HCT116 (cell line): ENCODE measurements around the gene LRP11. TPM values are rescaled to one million over a fixed set of nuclear protein-coding genes. Genes with fewer than 3 reads are reported as not detected.

Source experiments
- ATAC-seq: fragments of 200-7000 bp; cut with Tn5 transposase; 2 replicates; pipeline ENCODE4 v1.9.1; 2020; ENCODE audit warnings: mild to moderate bottlenecking, moderate library complexity
- BruUV-seq: library from RNA; stranded (reverse); fragments of 400-500 nt; replicated peaks from 2 replicates; lab custom pipeline; 2021; lab: Mats Ljungman, UMichigan
- CTCF ChIA-PET: fragments of 300-600 bp; sonication (Branson Sonifier 250); formaldehyde crosslinking; loops from one replicate; lab custom pipeline; 2021; ENCODE audit warnings: antibody characterized with exemption; lab: Charles Lee
- POLR2A ChIA-PET: fragments of 300-600, 350-600 bp; sonication (Branson Sonifier 250); formaldehyde crosslinking; loops from one replicate; lab custom pipeline; 2021; ENCODE audit warnings: antibody characterized with exemption; lab: Charles Lee
- RAD21 ChIA-PET, 2 experiments: fragments of 300-600 bp; sonication (Branson Sonifier 250); formaldehyde crosslinking; loops; one replicate each; lab custom pipeline; 2023; ENCODE audit warnings: low total read pairs in 2 of 2; ENCODE audit not compliant: uncharacterized antibody in 2 of 2, unreplicated experiment in 2 of 2, low non-redundant PET in 1 of 2; lab: Charles Lee
- DNase-seq: peaks from one replicate; pipeline ENCODE4 v3.0.0-alpha.2; 2010; ENCODE audit warnings: low read depth, low spot score
- H2AFZ ChIP-seq: fragments of 200-600 bp; shearing (Covaris generic), sonication (generic); 2 replicates; pipeline ENCODE4 v1.6.1; 2017; ENCODE audit warnings: low read depth, mixed run types, mixed read lengths, antibody characterized with exemption, low read length; ENCODE audit not compliant: poor library complexity, severe bottlenecking
- H3K27ac ChIP-seq: 2 replicates; pipeline ENCODE4 v1.5.1; 2012; ENCODE audit warnings: low read depth, low read length
- H3K27me3 ChIP-seq: fragments of 200-600 bp; sonication (generic); 2 replicates; pipeline ENCODE4 v1.6.1; 2016; ENCODE audit warnings: mixed run types, low read length, mixed read lengths; ENCODE audit not compliant: insufficient read depth
- H3K36me3 ChIP-seq, 2 experiments: fragments of 200-500 bp in 1 of 2; fragments of 200-600 bp in 1 of 2; sonication (Bioruptor generic) in 1 of 2; sonication (generic) in 1 of 2; 2 replicates each; pipeline versions ENCODE4 v1.5.1 to v1.6.1; 2014 to 2016; ENCODE audit warnings: low read length in 2 of 2, inconsistent platforms in 1 of 2, mixed read lengths in 1 of 2, mixed run types in 1 of 2; ENCODE audit not compliant: insufficient read depth in 2 of 2, control insufficient read depth in 1 of 2
- H3K4me1 ChIP-seq, 2 experiments: fragments of 200-600 bp in 1 of 2; sonication (generic) in 1 of 2; 2 replicates each; pipeline versions ENCODE4 v1.5.1 to v1.6.1; 2012 to 2017; ENCODE audit warnings: low read length in 2 of 2, inconsistent platforms in 1 of 2, mild to moderate bottlenecking in 1 of 2, mixed read lengths in 1 of 2, mixed run types in 1 of 2, moderate library complexity in 1 of 2; ENCODE audit not compliant: insufficient read depth in 2 of 2, control insufficient read depth in 1 of 2
- H3K4me2 ChIP-seq: fragments of 200-600 bp; sonication (generic); 2 replicates; pipeline ENCODE4 v1.6.1; 2017; ENCODE audit warnings: mixed run types, low read length, mixed read lengths
- H3K4me3 ChIP-seq, 2 experiments: fragments of 200-600 bp in 1 of 2; sonication (generic) in 1 of 2; replicated peaks in 1 of 2; 2 replicates each; pipeline ENCODE4 v1.5.1; 2011 to 2016; ENCODE audit warnings: low read length in 2 of 2, control low read depth in 1 of 2, low read depth in 1 of 2, mild to moderate bottlenecking in 1 of 2, mixed read lengths in 1 of 2, mixed run types in 1 of 2
- H3K79me2 ChIP-seq: fragments of 200-600 bp; sonication (generic); 2 replicates; pipeline ENCODE4 v1.6.1; 2017; ENCODE audit warnings: mild to moderate bottlenecking, mixed run types, low read length, moderate library complexity, mixed read lengths; ENCODE audit not compliant: insufficient read depth
- H3K9ac ChIP-seq: fragments of 200-600 bp; sonication (generic); 2 replicates; pipeline ENCODE4 v1.6.1; 2016; ENCODE audit warnings: low read length, mixed read lengths
- H3K9me2 ChIP-seq: fragments of 200-600 bp; sonication (generic), shearing (Covaris generic); 2 replicates; pipeline ENCODE4 v1.6.1; 2017; ENCODE audit warnings: mixed run types, mild to moderate bottlenecking, moderate library complexity; ENCODE audit not compliant: insufficient read depth
- H3K9me3 ChIP-seq, 2 experiments: fragments of 200-500 bp in 1 of 2; fragments of 200-600 bp in 1 of 2; sonication (Bioruptor generic) in 1 of 2; sonication (generic) in 1 of 2; 2 replicates each; pipeline ENCODE4 v1.6.1; 2014 to 2017; ENCODE audit warnings: low read length in 2 of 2, mixed read lengths in 2 of 2, inconsistent platforms in 1 of 2, low read depth in 1 of 2, mild to moderate bottlenecking in 1 of 2, mixed run types in 1 of 2, moderate library complexity in 1 of 2; ENCODE audit not compliant: control insufficient read depth in 1 of 2, insufficient read depth in 1 of 2
- H4K20me1 ChIP-seq: fragments of 200-600 bp; sonication (generic), shearing (Covaris generic); 2 replicates; pipeline ENCODE4 v1.6.1; 2017; ENCODE audit warnings: mixed run types, mild to moderate bottlenecking, moderate library complexity; ENCODE audit not compliant: insufficient read depth
- ATF3 ChIP-seq: IDR thresholded peaks from 2 replicates; pipeline ENCODE4 v1.6.1; 2012
- ELF1 ChIP-seq: IDR thresholded peaks from 2 replicates; pipeline ENCODE4 v1.6.1; 2012; ENCODE audit warnings: low read depth, borderline replicate concordance
- EZH2 ChIP-seq: fragments of 200-600 bp; sonication (generic); IDR thresholded peaks from 2 replicates; pipeline ENCODE4 v1.6.1; 2017; ENCODE audit warnings: antibody characterized with exemption, mixed run types
- EZH2phosphoT487 ChIP-seq: fragments of 200-600 bp; IDR thresholded peaks from 2 replicates; pipeline ENCODE4 v1.6.1; 2018; ENCODE audit warnings: antibody characterized with exemption, borderline replicate concordance
- FOSL1 ChIP-seq: IDR thresholded peaks from 2 replicates; pipeline ENCODE4 v1.6.1; 2012; ENCODE audit warnings: low read depth
- RAD21 ChIP-seq: IDR thresholded peaks from 2 replicates; pipeline ENCODE4 v1.6.1; 2012; ENCODE audit warnings: low read depth, mild to moderate bottlenecking
- ZFX ChIP-seq: fragments of 450-650 bp; IDR thresholded peaks from 2 replicates; pipeline ENCODE4 v1.6.1; 2017
- intact Hi-C: fragments of 100-400 bp; cut with micrococcal nuclease; formaldehyde crosslinking; loops from 2 replicates; pipeline ENCODE4 v1.10.0; 2022
- total RNA-seq: library from RNA; stranded (reverse); gene quantifications from one replicate; pipeline ENCODE4 v1.2.1, GENCODE V29; 2021; ENCODE audit not compliant: unreplicated experiment

Gene LRP11
- total RNA-seq, 1 experiment from 2014 or later: 27.8 TPM

- H3K4me3 ChIP-seq: no peak overlapping the region
- TF ChIP-seq EZH2 (no peak), RAD21 (no peak), ZFX (no peak)
- TF ChIP-seq, all 23 proteins: peak for 0
- ATAC-seq: no peak
- Histone ChIP-seq H3K9ac (no peak overlapping the region), H3K36me3 (no peaks in the 10 kb centered on the region), H3K27ac (no peak overlapping the region), H3K27me3 (no peaks in the 10 kb centered on the region), H3K9me3 (no peaks in the 10 kb centered on the region; a peak in 1 of 4 replicates), H2AFZ (no peak overlapping the region), H3K9me2 (no peaks in the 10 kb centered on the region), H3K4me2 (no peak overlapping the region), H3K79me2 (no peaks in the 10 kb centered on the region), H4K20me1 (no peaks in the 10 kb centered on the region), H3K4me1 (peaks cover 0 to 14% of the 10 kb centered on the region in 2 experiments; a peak in 2 of 4 replicates)
- RAD21 ChIA-PET: no interaction called here
- POLR2A ChIA-PET: no interaction called here
- CTCF ChIA-PET: no interaction called here
- BruUV-seq: no TSS peak
- intact Hi-C loops: no loop called here
- no peak for DNase-seq
These were observed 8.1 kb upstream of the LRP11 start for GRCh38 chr6:149872233-149872632.

GRCh38 chr6:149871182-149871581 is 7.0 kb upstream of the LRP11 start:
- no peak for ATAC-seq
- intact Hi-C loops: no loop called here
- H3K4me1 ChIP-seq: peaks cover 0 to 14% of the 10 kb centered on the region in 2 experiments; a peak in 2 of 4 replicates
- no TSS peak for BruUV-seq
- no peaks in the 10 kb centered on the region; a peak in 1 of 4 replicates for H3K9me3 ChIP-seq
- H3K79me2 ChIP-seq: no peaks in the 10 kb centered on the region
- no peak overlapping the region for H3K9ac ChIP-seq
- H2AFZ ChIP-seq: no peak overlapping the region
- H3K27me3 ChIP-seq: no peaks in the 10 kb centered on the region
- H3K4me3 ChIP-seq: no peak overlapping the region
- H3K27ac ChIP-seq: no peak overlapping the region
- ChIA-PET RAD21 (no interaction called here), POLR2A (no interaction called here), CTCF (no interaction called here)
- H4K20me1 ChIP-seq: no peaks in the 10 kb centered on the region
- no peak for DNase-seq
- H3K9me2 ChIP-seq: no peaks in the 10 kb centered on the region
- H3K36me3 ChIP-seq: no peaks in the 10 kb centered on the region
- no peak for TF ChIP-seq EZH2phosphoT487
- TF ChIP-seq FOSL1: no peak
- no peak for TF ChIP-seq ZFX
- no peak for TF ChIP-seq ELF1
- TF ChIP-seq ATF3: no peak
- no peak overlapping the region for H3K4me2 ChIP-seq
